Endometrial microvascular endothelial cells (primary cell): Measurements from ENCODE around the gene CELF1. TPM values are rescaled to one million over a fixed set of nuclear protein-coding genes. Genes with fewer than 3 reads are reported as not detected.
"Not testable (repeated sequence)": the region's sequence is repeated elsewhere in the genome, so short reads cannot be mapped to it uniquely, and the experiment has no call there.

Experiments used
- in situ Hi-C: cut with HindIII; loops from 2 replicates; pipeline ENCODE4 v1.10.0; 2017; ENCODE audit warnings: low sequenced_read_pairs, low pct_unique_long_range_greater_than_20kb; ENCODE audit errors: inconsistent ontology term
- total RNA-seq: library from RNA; depleted of rRNA; stranded (reverse); fragments of >200 nt; gene quantifications from one replicate; pipeline ENCODE4 v1.2.3, GENCODE V29; 2015; ENCODE audit errors: inconsistent ontology term

Gene CELF1
- total RNA-seq, 1 donor from 2014 or later = 86.2 TPM

DNA sequence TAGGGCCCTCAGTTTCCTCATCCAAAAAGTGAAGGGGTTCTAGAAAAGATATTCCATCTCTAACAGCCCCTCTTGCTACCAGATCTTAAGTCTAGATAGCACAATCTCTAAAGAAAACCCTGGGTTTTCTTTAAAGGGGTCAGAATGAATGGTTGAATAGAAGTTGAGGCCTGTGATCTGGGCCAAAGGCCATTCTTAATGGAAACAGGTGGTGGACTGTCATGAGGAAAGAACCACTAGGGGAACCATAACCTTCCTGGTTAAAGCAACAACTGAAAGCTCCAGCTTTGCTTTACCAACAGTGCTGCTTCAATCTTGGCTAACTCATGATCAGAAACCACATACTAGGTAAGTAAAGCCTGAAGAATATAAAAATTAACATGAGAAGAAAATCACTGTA lies 1.8 kb downstream of the CELF1 start:
- in situ Hi-C loops = no loop called here

DNA sequence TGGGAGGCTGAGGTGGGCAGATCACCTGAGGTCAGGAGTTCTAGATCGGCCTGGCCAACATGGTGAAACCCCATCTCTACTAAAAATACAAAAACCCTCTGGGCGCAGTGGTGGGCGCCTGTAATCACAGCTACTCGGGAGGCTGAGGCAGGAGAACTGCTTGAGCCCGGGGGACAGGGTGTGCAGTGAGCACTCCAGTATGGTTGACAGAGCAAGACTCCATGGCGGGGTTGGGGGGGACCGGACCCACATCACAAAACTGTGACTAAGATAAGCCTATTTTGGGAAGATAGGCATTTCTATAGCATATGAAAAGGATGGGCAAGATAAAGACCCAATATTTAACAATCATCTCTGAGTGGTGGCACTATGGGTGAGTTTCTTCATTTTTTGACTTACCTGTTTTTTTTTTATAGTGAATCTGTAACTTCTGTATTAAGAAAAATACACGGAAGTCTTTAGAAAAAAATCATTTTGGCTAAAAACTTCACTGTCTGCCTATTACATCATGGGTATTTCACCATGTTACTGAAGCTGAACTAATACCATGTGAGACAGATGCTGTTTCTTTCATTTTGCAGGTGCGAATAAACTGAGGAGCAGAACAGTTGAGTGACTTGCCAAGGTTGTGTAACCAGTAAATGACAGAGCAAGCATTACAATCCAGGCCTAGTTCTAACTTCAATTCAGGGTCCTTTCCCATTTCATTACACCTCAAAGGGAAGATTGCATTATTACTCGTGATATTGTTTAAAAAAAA lies 2.5 kb downstream of the CELF1 start:
- in situ Hi-C loops = no loop called here

DNA sequence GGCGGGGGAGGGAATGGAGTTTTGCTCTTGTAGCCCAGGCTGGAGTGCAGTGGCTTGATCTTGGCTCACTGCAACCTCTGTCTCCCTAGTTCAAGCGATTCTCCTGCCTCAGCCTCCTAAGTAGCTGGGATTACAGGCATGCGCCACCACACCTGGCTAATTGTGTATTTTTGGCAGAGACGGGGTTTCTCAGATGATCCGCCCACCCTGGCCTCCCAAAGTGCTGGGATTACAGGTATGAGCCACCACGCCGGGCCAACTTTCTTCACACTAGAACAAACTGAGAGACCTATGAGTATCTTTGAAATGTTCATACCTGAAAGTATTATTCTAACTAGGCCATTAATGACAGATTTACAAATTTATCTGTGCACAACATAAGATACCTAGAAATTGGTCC lies 6.7 kb downstream of the CELF1 start:
- in situ Hi-C loops = not testable (repeated sequence)

DNA sequence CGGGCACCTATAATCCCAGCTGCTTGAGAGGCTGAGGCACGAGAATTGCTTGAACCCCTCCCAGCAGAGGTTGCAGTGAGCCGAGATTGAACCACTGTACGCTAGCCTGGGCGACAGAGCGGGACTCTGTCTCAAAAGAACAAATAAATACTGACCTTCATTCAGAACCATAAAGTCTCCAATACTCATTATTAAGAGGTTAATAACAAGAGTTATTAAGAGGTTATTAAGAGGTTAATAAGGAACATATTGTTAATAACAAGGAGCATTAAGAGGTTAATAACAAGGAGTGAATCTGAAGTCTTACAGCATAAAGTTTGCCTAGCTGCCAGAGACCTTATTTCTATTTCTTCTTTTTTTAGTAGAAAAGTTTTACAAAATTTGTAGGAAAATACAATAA lies 7.6 kb downstream of the CELF1 start:
- in situ Hi-C loops = no loop called here

DNA sequence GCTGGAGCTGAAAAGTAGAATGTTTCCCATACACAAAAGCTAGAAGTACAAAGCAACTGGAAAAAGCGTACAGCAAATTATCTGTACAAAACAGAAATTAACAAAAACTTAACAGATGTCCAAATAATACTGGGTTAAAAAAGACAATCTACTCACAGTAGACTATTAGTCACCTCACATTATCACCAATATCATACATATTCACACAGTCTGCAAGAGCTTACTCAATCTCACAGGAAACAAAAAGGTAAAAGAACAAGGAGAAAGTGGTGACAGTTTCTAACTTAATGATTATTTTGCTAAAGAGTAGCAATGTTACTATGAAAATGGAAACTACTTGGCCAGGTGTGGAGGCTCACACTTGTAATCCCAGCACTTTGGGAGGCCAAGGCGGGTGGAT lies 11.9 kb downstream of the CELF1 start:
- in situ Hi-C loops = no loop called here

DNA sequence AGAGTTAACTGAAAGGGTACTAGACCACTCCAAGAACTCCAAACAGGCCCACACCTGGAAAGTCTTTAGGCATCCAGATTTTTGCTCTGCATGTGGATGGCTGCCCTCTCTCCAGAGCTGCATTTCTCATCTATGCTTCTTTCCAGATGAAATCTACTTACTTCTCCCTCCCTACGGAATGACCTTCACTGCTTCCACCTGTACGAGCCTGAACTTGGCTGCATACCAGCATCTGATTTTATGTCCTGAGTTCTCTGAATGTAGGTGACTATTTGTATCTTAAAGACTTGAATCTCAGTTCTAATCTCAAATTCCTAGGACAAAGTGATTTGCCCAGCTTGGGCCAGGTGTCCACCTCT lies 13.3 kb downstream of the CELF1 start:
- in situ Hi-C loops = no loop called here

DNA sequence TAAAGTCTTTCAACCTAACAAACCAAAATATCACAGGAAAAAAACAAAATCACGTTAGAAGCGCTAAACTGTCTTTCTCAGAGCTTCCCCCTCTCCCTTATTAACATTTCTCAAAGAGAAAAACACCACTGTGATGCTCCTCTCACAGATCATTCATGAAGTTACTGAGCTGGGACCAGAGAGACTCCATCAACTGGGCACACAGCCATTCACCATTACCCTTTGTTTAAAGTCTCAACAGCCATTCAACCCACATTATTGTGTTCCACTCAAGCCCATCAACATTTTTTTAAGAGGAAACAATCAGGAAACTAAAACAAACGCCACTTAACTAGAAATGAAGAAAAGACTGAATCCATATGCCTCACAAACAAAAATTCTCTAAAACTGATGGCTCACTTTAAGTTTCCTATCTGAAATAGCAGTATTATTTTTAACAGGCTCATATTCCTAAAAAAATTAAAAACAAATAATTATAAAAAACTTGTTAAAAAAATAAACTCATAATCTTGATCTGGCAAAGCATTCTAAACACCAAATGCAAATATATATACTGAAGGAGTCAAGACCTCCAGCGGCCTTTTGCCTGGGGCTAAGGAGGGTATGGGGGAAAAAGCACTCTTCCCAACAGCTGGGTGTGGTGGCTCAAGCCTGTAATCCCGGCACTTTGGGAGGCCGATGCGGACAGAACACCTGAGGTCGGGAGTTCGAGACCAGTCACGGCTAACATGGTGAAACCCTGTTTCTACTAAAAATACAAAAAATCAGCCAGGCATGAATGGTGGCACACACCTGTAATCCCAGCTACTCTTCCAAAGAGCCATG lies 14.0 kb downstream of the CELF1 start:
- in situ Hi-C loops = no loop called here

DNA sequence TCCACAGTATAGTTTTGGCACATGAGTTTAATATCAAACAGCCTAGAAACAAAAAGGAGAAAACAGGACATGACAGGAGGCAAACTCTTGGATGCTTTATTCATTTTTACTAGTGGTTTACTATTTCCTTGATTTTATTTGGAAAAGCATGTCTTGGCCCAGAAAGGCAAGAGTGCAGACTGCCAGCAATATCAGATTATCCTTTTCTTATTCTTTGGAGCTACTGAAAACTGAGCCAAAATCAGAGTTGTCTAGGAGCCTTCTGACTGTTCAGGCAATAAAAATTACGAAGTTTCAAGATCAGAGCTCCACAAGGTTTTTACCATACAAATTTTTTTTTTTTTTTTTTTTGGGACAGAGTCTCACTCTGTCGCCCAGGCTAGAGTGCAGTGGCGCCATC lies 16.0 kb downstream of the CELF1 start:
- in situ Hi-C loops = no loop called here

DNA sequence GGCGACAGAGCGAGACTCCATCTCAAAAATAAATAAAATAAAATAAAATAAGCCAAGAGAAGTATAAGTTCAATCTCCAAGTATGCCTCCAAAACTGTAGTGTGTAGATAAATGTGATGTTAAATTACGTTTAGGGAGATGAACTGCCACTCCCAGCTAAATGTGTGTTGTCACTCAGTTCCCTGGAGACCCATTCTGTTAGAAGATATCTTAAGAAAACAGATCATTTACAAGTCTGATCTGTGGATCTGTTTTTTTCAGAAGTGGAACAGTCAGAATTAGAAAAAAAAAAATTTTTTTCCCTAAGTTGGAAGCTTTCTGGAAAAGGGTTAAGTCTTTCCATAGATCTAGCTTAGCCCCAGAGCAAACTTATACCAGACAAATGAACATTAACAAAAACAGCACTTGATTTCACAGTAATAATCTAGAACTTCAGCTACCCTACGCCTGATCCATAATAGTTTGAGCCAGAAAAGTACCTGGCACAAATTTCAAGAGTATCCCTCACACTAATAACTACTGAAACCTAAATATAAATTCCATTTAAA lies 18.2 kb downstream of the CELF1 start:
- in situ Hi-C loops = no loop called here

DNA sequence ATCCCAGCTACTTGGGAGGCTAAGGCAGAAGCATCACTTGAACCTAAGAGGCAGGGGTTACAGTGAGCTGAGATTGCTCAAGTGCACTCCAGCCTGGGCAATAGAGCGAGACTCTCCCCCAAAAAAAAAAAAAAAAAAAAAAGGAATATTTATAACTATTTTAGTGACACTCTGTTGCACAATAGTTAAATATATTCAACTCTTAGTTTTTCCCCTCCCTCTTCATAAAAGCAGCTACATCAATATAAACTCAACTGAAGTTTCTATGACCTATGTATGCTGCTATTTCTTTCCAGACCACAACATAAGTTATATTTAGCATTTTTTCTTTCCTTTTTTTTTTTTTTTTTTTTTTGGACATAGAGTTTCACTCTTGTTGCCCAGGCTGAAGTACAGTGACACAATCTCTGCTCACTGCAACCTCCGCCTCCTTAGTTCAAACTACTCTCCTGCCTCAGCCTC lies 19.2 kb downstream of the CELF1 start:
- in situ Hi-C loops = no loop called here

DNA sequence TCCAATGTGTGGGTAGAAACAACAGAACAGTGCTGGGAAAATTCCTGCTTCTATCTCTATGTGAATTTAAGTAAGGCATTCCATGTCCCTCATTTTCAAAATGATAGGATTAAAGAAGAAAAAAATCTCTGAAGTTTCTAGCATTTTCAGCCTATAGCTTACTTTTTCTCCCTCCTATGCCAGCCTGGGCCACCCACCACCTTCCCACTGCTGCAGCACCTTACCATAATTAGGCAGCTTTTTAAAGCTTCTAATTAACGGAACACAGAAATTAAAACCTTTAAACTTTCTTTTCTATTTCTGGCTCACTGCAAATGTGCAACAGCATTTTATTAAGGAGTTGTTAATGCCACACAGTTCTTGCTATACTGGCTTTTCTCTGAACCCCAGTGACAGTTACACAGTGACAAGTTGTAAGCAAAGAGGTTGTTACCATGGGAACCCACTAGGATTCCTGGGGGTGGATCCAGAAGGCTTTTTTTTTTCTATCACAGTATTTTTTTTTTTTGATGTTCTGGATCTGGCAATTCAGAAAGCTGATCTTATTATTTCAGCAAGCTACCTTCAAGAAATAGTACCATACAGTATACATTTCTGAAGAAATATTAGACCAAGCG lies 20.2 kb downstream of the CELF1 start:
- in situ Hi-C loops = no loop called here

DNA sequence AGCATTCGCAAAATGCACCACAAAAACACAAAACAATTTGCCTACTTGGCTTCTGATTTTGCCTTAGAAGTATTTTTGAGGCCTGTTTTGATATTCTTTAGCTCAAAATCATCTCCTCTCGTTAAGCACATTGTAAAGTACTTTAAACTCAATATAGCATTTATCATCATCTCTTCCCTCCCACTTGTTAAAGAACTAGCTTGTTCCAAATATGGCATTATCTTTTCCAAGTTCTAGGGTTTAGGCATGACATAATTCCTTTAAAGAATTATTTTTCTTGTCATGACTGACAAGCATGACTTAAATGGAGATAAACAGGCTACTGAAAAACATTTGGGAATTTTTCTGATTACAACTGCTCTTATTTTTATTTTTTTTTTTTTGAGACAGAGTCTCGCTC lies 21.3 kb downstream of the CELF1 start:
- in situ Hi-C loops = no loop called here

DNA sequence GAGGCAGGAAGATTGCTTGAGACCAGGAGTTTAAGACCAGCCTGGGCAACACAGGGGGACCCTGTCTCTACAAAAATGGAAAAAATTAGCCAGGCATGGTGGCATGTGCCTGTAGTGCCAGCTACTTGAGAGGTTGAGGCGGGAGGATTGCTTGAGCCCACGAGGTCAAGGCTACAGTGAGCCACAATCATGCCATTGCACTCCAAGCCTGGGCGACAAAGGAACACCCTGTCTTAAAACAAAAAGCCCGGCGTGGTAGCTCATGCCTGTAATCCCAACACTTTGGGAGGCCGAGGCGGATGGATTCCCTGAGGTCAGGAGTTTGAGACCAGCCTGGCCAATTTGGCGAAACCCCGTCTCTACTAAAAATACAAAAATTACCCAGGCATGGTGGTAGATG lies 22.2 kb downstream of the CELF1 start:
- in situ Hi-C loops = not testable (repeated sequence)

DNA sequence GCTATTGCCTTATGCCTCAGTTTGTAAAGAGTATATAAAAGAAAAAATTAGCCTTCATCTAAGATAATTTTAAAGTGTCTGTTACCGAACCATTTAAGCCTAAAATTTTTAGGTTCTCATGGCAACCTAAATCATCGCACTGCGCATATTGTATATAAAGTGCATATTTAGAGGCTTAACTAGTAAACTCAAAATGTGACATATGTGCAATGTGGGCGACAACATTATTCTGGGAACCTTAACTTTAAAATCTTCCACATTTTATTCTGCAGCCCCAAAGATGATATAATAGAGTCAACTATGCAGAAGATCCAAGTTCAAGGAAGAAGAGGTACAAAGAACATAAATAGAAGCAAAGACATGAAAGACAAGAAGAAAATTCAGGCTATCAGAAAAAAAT lies 23.0 kb downstream of the CELF1 start:
- in situ Hi-C loops = no loop called here

DNA sequence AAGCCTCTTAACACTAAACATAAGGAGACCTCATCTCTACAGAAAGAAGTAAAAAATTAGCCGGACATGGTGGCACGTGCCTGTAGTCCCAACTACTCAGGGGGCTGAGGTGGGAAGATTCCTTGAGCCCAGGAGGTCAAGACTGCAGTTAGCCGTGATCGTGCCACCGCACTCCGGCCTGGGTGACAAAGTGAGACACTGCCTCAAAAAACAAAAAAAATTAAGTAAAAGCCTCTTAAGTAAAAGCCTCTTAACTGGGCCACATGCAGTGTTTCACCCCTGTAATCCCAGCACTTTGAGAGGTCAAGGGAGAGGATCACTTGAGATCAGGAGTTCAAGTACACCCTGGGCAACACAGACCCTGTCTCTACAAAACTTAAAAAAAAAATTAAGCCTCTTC lies 25.7 kb downstream of the CELF1 start:
- in situ Hi-C loops = no loop called here

DNA sequence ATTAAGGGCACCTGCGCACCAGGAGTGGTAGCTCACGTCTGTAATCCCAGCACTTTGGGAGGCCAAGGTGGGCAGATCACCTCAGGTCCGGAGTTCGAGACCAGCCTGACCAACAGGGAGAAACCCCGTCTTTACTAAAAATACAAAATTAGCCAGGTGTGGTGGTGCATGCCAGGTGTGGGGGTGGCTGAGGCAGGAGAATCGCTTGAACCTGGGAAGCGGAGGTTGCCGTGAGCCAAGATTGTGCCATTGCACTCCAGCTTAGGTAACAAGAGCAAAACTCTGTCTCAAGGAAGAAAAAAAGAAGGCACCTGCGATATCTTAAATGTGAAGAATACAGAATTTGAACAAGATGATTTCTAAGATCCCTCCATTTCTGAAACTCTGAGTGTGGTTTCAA lies 26.9 kb downstream of the CELF1 start:
- in situ Hi-C loops = not testable (repeated sequence)

DNA sequence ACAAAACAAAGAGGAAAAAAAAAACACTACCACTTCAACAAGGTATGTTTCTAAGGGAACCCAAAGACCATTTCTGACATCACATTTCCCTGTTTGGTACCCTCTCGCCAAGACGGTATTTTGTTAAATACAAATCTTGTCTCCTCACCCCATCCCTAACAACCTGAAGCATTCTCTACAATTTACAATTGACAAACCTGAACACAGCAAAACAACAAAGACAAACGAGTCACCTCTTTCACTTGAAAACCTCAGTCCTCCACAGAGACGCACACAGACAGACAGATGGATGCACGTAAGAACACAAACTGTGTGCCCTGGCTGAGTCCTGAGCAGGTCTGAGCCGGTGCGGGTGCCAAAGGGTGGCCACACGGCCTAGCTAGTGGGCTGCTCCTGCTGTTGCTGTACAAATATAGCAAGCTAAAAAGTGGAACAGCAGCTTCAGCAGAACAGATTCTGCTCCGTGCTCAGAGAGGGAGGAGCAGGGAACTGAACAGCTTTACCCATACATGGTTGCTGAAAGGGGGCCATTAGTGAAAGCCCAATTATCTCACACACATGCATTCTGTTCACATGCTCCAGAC lies 28.5 kb downstream of the CELF1 start:
- in situ Hi-C loops = no loop called here

DNA sequence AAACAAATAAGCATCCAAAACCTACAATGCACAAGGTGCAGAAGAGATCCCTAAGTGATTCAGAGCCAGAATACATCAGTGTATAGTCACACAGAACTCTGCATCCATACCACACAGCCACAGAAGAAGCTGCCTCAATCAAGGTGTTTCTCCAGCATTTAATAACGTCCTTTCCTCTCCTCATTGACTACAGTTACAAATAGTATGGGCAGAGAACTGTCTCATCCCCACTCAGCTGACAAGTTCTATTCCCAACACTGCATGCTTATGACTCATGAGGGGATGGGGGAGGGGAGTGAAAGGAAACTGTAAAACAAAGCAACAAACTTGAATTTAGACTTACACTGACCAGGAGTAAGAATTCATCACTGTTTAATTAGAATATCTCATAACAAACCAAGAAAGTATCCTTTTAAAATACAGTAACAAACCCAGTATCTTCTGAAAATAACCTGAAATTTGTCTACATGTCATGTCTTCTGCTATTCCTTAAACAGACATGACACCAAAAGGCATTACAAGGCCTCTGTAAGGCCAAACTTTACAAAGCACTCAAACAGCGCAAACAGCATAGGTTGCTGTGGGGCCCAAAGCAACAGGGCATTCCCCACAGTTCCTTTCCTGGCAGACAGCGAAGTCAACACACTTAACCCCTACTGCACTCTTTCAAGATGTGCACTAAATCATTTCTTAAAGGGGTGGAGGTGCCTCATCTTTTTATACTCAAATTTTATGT lies 29.3 kb downstream of the CELF1 start:
- in situ Hi-C loops = no loop called here
